Activated T-cell treated with anti-CD3 and anti-CD28 coated beads, Interleukin-2, amount 50 U/mL, for 24 hours (primary cell): Measurements from ENCODE around the gene ARHGAP8.

Experiments used
- DNase-seq: peaks from one replicate; pipeline ENCODE4 v3.0.0-alpha.2; 2020
- H3K27ac Mint-ChIP-seq: 2 replicates; pipeline ENCODE4 v1.8.0; 2020; ENCODE audit warnings: mild to moderate bottlenecking, mixed read lengths
- H3K27me3 Mint-ChIP-seq: 2 replicates; pipeline ENCODE4 v1.8.0; 2020; ENCODE audit warnings: mixed read lengths
- H3K36me3 Mint-ChIP-seq: 2 replicates; pipeline ENCODE4 v1.8.0; 2020; ENCODE audit warnings: low read depth, mixed read lengths
- H3K4me1 Mint-ChIP-seq: 2 replicates; pipeline ENCODE4 v1.8.0; 2020; ENCODE audit warnings: low read depth, mixed read lengths
- H3K4me3 Mint-ChIP-seq: 2 replicates; pipeline ENCODE4 v1.8.0; 2020; ENCODE audit warnings: mild to moderate bottlenecking, moderate library complexity, mixed read lengths
- H3K9me3 Mint-ChIP-seq: 2 replicates; pipeline ENCODE4 v1.8.0; 2020; ENCODE audit warnings: mixed read lengths

ARHGAP8 gene

GRCh38 chr22:44865193-44866057 is 113.0 kb downstream of the ARHGAP8 start:
- Mint-ChIP-seq H3K36me3 (no peaks in the 10 kb centered on the region), H3K9me3 (no peaks in the 10 kb centered on the region), H3K4me1 (no peaks in the 10 kb centered on the region), H3K4me3 (no peak overlapping the region), H3K27me3 (peaks cover 24% of the 10 kb centered on the region), H3K27ac (no peak overlapping the region)
- no peak for DNase-seq

- Mint-ChIP-seq H3K9me3 (peaks cover 3% of the 10 kb centered on the region), H3K4me3 (no peak overlapping the region), H3K4me1 (no peaks in the 10 kb centered on the region), H3K27ac (no peak overlapping the region), H3K27me3 (peaks cover 19% of the 10 kb centered on the region), H3K36me3 (no peaks in the 10 kb centered on the region)
- no peak for DNase-seq
Observed at GRCh38 chr22:44869196-44869595, 116.8 kb downstream of the ARHGAP8 start.

DNA sequence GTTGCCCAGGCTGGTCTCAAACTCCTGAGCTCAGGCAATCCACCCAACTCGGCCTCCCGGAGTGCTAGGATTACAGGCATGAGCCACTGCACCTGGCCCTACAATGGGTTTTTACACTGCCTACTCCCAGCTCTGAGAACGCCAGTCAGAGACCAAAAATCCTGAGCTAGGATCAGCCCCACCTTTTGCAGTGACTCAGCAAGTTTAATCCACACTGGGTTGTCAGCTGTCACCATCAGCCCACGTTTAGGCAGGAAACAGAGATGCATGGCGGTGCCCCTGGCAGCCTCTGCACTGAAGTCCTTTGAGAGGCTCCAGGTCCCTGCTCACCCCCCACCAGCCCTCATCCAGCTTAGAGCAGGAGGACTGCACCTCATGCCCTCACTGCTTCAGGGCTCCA is 117.6 kb downstream of the ARHGAP8 start:
- H3K4me1 Mint-ChIP-seq = no peaks in the 10 kb centered on the region

GRCh38 chr22:44871782-44872181 is 119.4 kb downstream of the ARHGAP8 start:
- no peaks in the 10 kb centered on the region for H3K36me3 Mint-ChIP-seq
- no peak overlapping the region for H3K4me3 Mint-ChIP-seq
- no peak overlapping the region for H3K27ac Mint-ChIP-seq
- H3K4me1 Mint-ChIP-seq = no peaks in the 10 kb centered on the region
- no peak for DNase-seq
- H3K9me3 Mint-ChIP-seq = peaks cover 7% of the 10 kb centered on the region
- H3K27me3 Mint-ChIP-seq = peaks cover 19% of the 10 kb centered on the region

More for the DNA sequence above, 117.6 kb downstream of the ARHGAP8 start:
- Mint-ChIP-seq H3K9me3 (peaks cover 3% of the 10 kb centered on the region), H3K27ac (no peak overlapping the region), H3K27me3 (peaks cover 19% of the 10 kb centered on the region), H3K4me3 (no peak overlapping the region), H3K36me3 (no peaks in the 10 kb centered on the region)
- DNase-seq = no peak

- no peak overlapping the region for H3K27ac Mint-ChIP-seq
- no peak overlapping the region for H3K4me3 Mint-ChIP-seq
- H3K36me3 Mint-ChIP-seq = no peaks in the 10 kb centered on the region
- peaks cover 7% of the 10 kb centered on the region for H3K9me3 Mint-ChIP-seq
- DNase-seq = no peak
- H3K27me3 Mint-ChIP-seq = peaks cover 1% of the 10 kb centered on the region
- no peaks in the 10 kb centered on the region for H3K4me1 Mint-ChIP-seq
Observed at GRCh38 chr22:44876921-44877320, 124.5 kb downstream of the ARHGAP8 start.

DNA sequence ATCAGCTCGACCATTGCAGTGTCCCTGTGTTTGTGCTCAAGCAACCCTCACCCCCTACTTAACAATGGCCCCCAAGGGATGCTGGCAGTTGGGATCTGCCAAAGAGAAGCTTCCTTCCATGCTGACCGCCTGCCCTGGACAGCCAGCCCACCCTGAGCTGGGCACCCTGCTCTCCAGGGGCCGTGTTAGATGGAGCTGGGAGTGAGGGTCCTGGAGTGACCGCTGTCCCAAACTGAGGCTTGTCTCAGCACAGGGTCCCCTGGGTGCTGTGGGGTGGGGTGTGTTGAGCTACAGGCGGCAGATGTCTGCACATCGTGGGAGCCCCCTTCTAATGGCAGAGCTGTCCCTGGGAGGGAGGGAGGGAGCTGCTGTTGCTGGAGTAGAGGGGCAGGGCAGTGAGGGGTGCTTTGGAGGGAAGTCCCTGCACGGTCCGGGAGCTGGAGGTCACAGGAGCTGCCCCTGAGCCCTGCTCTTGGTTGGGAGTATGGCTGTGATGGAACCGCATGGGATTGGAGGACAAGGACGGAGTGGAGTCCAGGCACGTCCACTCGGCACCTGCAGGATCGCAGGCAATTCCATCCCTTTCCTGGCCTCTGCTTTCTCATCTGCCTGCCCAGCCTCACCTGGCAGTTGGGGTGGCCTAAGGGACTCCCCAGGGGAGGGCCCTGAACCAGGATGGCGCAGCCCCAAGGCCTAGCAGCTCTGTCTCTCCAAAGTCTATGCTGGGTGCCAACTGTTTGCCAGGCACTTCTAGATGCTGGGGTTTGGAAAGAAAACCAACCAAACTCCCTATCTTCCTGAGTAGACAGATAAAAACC is 126.3 kb downstream of the ARHGAP8 start:
- Mint-ChIP-seq H3K4me1 (no peaks in the 10 kb centered on the region), H3K27ac (no peak overlapping the region), H3K36me3 (no peaks in the 10 kb centered on the region), H3K4me3 (no peak overlapping the region), H3K9me3 (peaks cover 7% of the 10 kb centered on the region), H3K27me3 (no peaks in the 10 kb centered on the region)
- DNase-seq = no peak

GRCh38 chr22:44879301-44879680 is 126.9 kb downstream of the ARHGAP8 start:
- no peaks in the 10 kb centered on the region for H3K36me3 Mint-ChIP-seq

GRCh38 chr22:44880610-44881290 is 128.4 kb downstream of the ARHGAP8 start:
- Mint-ChIP-seq H3K4me3 (no peak overlapping the region), H3K9me3 (peaks cover 7% of the 10 kb centered on the region), H3K4me1 (no peaks in the 10 kb centered on the region), H3K36me3 (no peaks in the 10 kb centered on the region), H3K27me3 (no peaks in the 10 kb centered on the region), H3K27ac (no peak overlapping the region)
- no peak for DNase-seq

More at GRCh38 chr22:44879301-44879680, 126.9 kb downstream of the ARHGAP8 start:
- no peak overlapping the region for H3K4me3 Mint-ChIP-seq
- no peak for DNase-seq
- no peaks in the 10 kb centered on the region for H3K27me3 Mint-ChIP-seq
- no peak overlapping the region for H3K27ac Mint-ChIP-seq
- no peaks in the 10 kb centered on the region for H3K4me1 Mint-ChIP-seq
- H3K9me3 Mint-ChIP-seq = peaks cover 7% of the 10 kb centered on the region

- H3K9me3 Mint-ChIP-seq = peaks cover 5% of the 10 kb centered on the region
- H3K27me3 Mint-ChIP-seq = no peaks in the 10 kb centered on the region
- H3K4me1 Mint-ChIP-seq = no peaks in the 10 kb centered on the region
- H3K4me3 Mint-ChIP-seq = no peak overlapping the region
- no peak for DNase-seq
- H3K36me3 Mint-ChIP-seq = no peaks in the 10 kb centered on the region
- H3K27ac Mint-ChIP-seq = no peak overlapping the region
Observed at GRCh38 chr22:44881624-44882023, 129.2 kb downstream of the ARHGAP8 start.

- Mint-ChIP-seq H3K27ac (no peak overlapping the region), H3K27me3 (no peaks in the 10 kb centered on the region), H3K36me3 (no peaks in the 10 kb centered on the region), H3K4me1 (no peaks in the 10 kb centered on the region), H3K4me3 (no peak overlapping the region), H3K9me3 (no peaks in the 10 kb centered on the region)
- DNase-seq = no peak
Observed at GRCh38 chr22:44882226-44882905, 130.0 kb downstream of the ARHGAP8 start.

DNA sequence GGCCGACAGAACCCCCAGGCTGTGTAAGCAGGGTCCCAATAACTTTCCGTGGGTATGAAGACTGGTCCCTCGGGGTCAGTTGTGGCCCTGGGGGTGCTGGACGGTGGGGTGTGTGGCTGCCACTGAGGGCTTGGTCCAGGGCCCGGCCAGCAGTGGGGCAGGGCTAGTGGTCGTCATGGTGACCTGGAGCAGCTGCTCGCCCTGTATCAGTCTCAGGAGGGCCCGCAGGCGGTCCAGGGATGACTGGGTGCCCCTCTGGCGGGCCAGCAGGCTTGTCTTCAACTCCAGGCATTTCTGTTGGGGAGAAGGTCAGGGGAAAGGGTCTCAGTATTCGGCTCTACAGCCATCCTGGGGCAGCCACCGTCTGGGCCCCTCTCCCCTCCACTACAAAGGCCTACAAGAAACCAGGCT is 130.6 kb downstream of the ARHGAP8 start:
- Mint-ChIP-seq H3K27ac (no peak overlapping the region), H3K9me3 (no peaks in the 10 kb centered on the region), H3K4me1 (no peaks in the 10 kb centered on the region), H3K27me3 (no peaks in the 10 kb centered on the region), H3K4me3 (no peak overlapping the region), H3K36me3 (no peaks in the 10 kb centered on the region)
- DNase-seq = no peak

DNA sequence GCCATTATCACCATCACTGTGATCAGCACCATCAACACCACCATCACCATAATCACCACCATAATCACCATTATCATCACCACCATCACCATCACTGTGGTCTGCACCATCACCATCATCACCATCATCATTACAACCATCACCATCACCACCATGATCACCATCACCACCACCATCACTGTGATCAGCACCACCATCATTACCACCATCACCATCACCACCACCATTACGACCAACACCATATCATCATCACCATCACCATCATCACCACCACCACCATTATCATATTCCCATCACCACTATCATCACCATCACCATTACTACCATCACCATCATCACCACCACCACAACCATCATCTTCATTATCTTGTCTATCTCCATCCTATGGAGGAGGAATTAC is 132.2 kb downstream of the ARHGAP8 start:
- no peak for DNase-seq
- no peaks in the 10 kb centered on the region for H3K36me3 Mint-ChIP-seq
- no peaks in the 10 kb centered on the region for H3K4me1 Mint-ChIP-seq
- no peaks in the 10 kb centered on the region for H3K9me3 Mint-ChIP-seq
- no peak overlapping the region for H3K4me3 Mint-ChIP-seq
- H3K27ac Mint-ChIP-seq = no peak overlapping the region
- H3K27me3 Mint-ChIP-seq = no peaks in the 10 kb centered on the region

GRCh38 chr22:44884968-44885805 is 132.8 kb downstream of the ARHGAP8 start:
- H3K27me3 Mint-ChIP-seq = no peaks in the 10 kb centered on the region
- no peak overlapping the region for H3K27ac Mint-ChIP-seq
- H3K4me3 Mint-ChIP-seq = no peak overlapping the region
- H3K36me3 Mint-ChIP-seq = no peaks in the 10 kb centered on the region
- DNase-seq = no peak
- H3K9me3 Mint-ChIP-seq = no peaks in the 10 kb centered on the region
- H3K4me1 Mint-ChIP-seq = no peaks in the 10 kb centered on the region
